Thyroid gland (tissue), 4 donors: ENCODE results near the gene ZFYVE26.

Experiments used
- CTCF ChIP-seq, 6 experiments: fragments of 200-600 bp in 3 of 6; fragments of 450-650 bp in 3 of 6; sonication (generic) in 3 of 6; IDR thresholded peaks; one replicate each; pipeline ENCODE4 v1.5.1; 2016 to 2019; ENCODE audit warnings: antibody characterized with exemption in 6 of 6, mild to moderate bottlenecking in 2 of 6, inconsistent platforms in 1 of 6, moderate library complexity in 1 of 6
- POLR2A ChIP-seq, 2 donors: fragments of 450-650 bp; IDR thresholded peaks; one replicate each; pipeline ENCODE4 v1.6.1; 2017; ENCODE audit warnings: antibody characterized with exemption in 2 of 2, mild to moderate bottlenecking in 2 of 2, moderate library complexity in 1 of 2

GRCh38 chr14:67746927-67747326, 69.5 kb downstream of the ZFYVE26 start:
- TF ChIP-seq POLR2A (IDR thresholded peaks at IDR 0.05) = no peak
- TF ChIP-seq CTCF (IDR thresholded peaks at IDR 0.05) = no peak
